Activated T-helper 17 cell treated with anti-CD3 and anti-CD28 coated beads, Interleukin-2, amount 50 U/mL, for 72 hours (primary cell): ENCODE results near the gene PLK1. TPM values are rescaled to one million over a fixed set of nuclear protein-coding genes. Genes with fewer than 3 reads are reported as not detected.

Experiments used
- ATAC-seq: fragments of 150-1000 bp; cut with Tn5 transposase; replicated peaks from 2 replicates; pipeline ENCODE4 v1.10.0; 2021; ENCODE audit warnings: mild to moderate bottlenecking, moderate library complexity
- H3K27ac Mint-ChIP-seq: one replicate; pipeline ENCODE4 v1.8.0; 2022; ENCODE audit warnings: mixed read lengths
- H3K27me3 Mint-ChIP-seq: one replicate; pipeline ENCODE4 v1.8.0; 2022; ENCODE audit warnings: mixed read lengths
- H3K36me3 Mint-ChIP-seq: one replicate; pipeline ENCODE4 v1.8.0; 2022; ENCODE audit warnings: low read depth, mild to moderate bottlenecking, mixed read lengths
- H3K4me1 Mint-ChIP-seq: one replicate; pipeline ENCODE4 v1.8.0; 2022; ENCODE audit warnings: mixed read lengths
- H3K4me3 Mint-ChIP-seq: one replicate; pipeline ENCODE4 v1.8.0; 2022; ENCODE audit warnings: mild to moderate bottlenecking, mixed read lengths
- H3K9me3 Mint-ChIP-seq: one replicate; pipeline ENCODE4 v1.8.0; 2022; ENCODE audit warnings: mixed read lengths
- total RNA-seq, 2 donors: library from RNA; stranded (reverse); gene quantifications; one replicate each; pipeline ENCODE4 v1.2.3, GENCODE V29; 2022

PLK1 gene
- total RNA-seq, 2 donors from 2014 or later, result 64.0 to 104 TPM

GRCh38 chr16:23668225-23668624, 10.5 kb upstream of the PLK1 start:
- no peaks in the 10 kb centered on the region for H3K9me3 Mint-ChIP-seq
- no peak overlapping the region for H3K4me3 Mint-ChIP-seq
- H3K27ac Mint-ChIP-seq, result no peak overlapping the region
- H3K36me3 Mint-ChIP-seq, result peaks cover 99% of the 10 kb centered on the region
- peaks cover 26% of the 10 kb centered on the region for H3K4me1 Mint-ChIP-seq
- no peaks in the 10 kb centered on the region for H3K27me3 Mint-ChIP-seq
- no peak for ATAC-seq

- no peaks in the 10 kb centered on the region for H3K9me3 Mint-ChIP-seq
- no peak for ATAC-seq
- H3K27ac Mint-ChIP-seq, result peak overlapping the region; percentile 20
- H3K4me1 Mint-ChIP-seq, result peaks cover 23% of the 10 kb centered on the region
- peaks cover 99% of the 10 kb centered on the region for H3K36me3 Mint-ChIP-seq
- no peak overlapping the region for H3K4me3 Mint-ChIP-seq
- no peaks in the 10 kb centered on the region for H3K27me3 Mint-ChIP-seq
Observed at GRCh38 chr16:23668873-23669272, 9.8 kb upstream of the PLK1 start.

GRCh38 chr16:23670137-23670776, 8.4 kb upstream of the PLK1 start:
- H3K4me1 Mint-ChIP-seq, result peaks cover 20% of the 10 kb centered on the region
- H3K27me3 Mint-ChIP-seq, result no peaks in the 10 kb centered on the region
- H3K27ac Mint-ChIP-seq, result peak overlapping the region; percentile 81
- peak; percentile 100 for ATAC-seq
- no peaks in the 10 kb centered on the region for H3K9me3 Mint-ChIP-seq
- H3K4me3 Mint-ChIP-seq, result peak overlapping the region; percentile 48
- peaks cover 98% of the 10 kb centered on the region for H3K36me3 Mint-ChIP-seq

GRCh38 chr16:23673971-23674614, 4.6 kb upstream of the PLK1 start:
- no peaks in the 10 kb centered on the region for H3K9me3 Mint-ChIP-seq
- H3K4me1 Mint-ChIP-seq, result peaks cover 15% of the 10 kb centered on the region
- ATAC-seq, result no peak
- no peak overlapping the region for H3K27ac Mint-ChIP-seq
- no peaks in the 10 kb centered on the region for H3K27me3 Mint-ChIP-seq
- peaks cover 67% of the 10 kb centered on the region for H3K36me3 Mint-ChIP-seq
- H3K4me3 Mint-ChIP-seq, result no peak overlapping the region

GRCh38 chr16:23676924-23677480, 1.7 kb upstream of the PLK1 start:
- H3K9me3 Mint-ChIP-seq, result no peaks in the 10 kb centered on the region
- no peak overlapping the region for H3K27ac Mint-ChIP-seq
- H3K4me3 Mint-ChIP-seq, result peak overlapping the region; percentile 89
- peaks cover 68% of the 10 kb centered on the region for H3K36me3 Mint-ChIP-seq
- H3K4me1 Mint-ChIP-seq, result peaks cover 5% of the 10 kb centered on the region
- H3K27me3 Mint-ChIP-seq, result no peaks in the 10 kb centered on the region
- no peak for ATAC-seq

- ATAC-seq, result peak; percentile 10
- H3K4me1 Mint-ChIP-seq, result peaks cover 5% of the 10 kb centered on the region
- H3K27me3 Mint-ChIP-seq, result no peaks in the 10 kb centered on the region
- H3K36me3 Mint-ChIP-seq, result peaks cover 69% of the 10 kb centered on the region
- peak overlapping the region; percentile 89 for H3K4me3 Mint-ChIP-seq
- H3K27ac Mint-ChIP-seq, result peak overlapping the region; percentile 78
- H3K9me3 Mint-ChIP-seq, result no peaks in the 10 kb centered on the region
Observed at GRCh38 chr16:23679274-23679985, 741 bp downstream of the PLK1 start.

GRCh38 chr16:23679986-23680336, 1.3 kb downstream of the PLK1 start:
- Mint-ChIP-seq H3K4me3 (peak overlapping the region; percentile 89), H3K9me3 (no peaks in the 10 kb centered on the region), H3K36me3 (peaks cover 69% of the 10 kb centered on the region), H3K27ac (peak overlapping the region; percentile 78), H3K27me3 (no peaks in the 10 kb centered on the region), H3K4me1 (peaks cover 5% of the 10 kb centered on the region)
- ATAC-seq, result no peak

GRCh38 chr16:23682181-23682580, 3.5 kb downstream of the PLK1 start:
- no peak for ATAC-seq
- no peak overlapping the region for H3K4me3 Mint-ChIP-seq
- no peak overlapping the region for H3K27ac Mint-ChIP-seq
- peaks cover 5% of the 10 kb centered on the region for H3K4me1 Mint-ChIP-seq
- no peaks in the 10 kb centered on the region for H3K27me3 Mint-ChIP-seq
- no peaks in the 10 kb centered on the region for H3K9me3 Mint-ChIP-seq
- H3K36me3 Mint-ChIP-seq, result peaks cover 88% of the 10 kb centered on the region

GRCh38 chr16:23683487-23683886, 4.8 kb downstream of the PLK1 start:
- no peak for ATAC-seq

GRCh38 chr16:23687034-23687808, 8.5 kb downstream of the PLK1 start:
- Mint-ChIP-seq H3K4me1 (no peaks in the 10 kb centered on the region), H3K9me3 (no peaks in the 10 kb centered on the region), H3K27me3 (no peaks in the 10 kb centered on the region), H3K4me3 (no peak overlapping the region), H3K27ac (no peak overlapping the region), H3K36me3 (peaks cover 84% of the 10 kb centered on the region)
- no peak for ATAC-seq

More at GRCh38 chr16:23683487-23683886, 4.8 kb downstream of the PLK1 start:
- Mint-ChIP-seq H3K36me3 (peaks cover 100% of the 10 kb centered on the region), H3K4me1 (peaks cover 5% of the 10 kb centered on the region), H3K4me3 (no peak overlapping the region), H3K27me3 (no peaks in the 10 kb centered on the region), H3K9me3 (no peaks in the 10 kb centered on the region), H3K27ac (no peak overlapping the region)

GRCh38 chr16:23689442-23690187, 10.9 kb downstream of the PLK1 start:
- ATAC-seq, result no peak
- Mint-ChIP-seq H3K27ac (no peak overlapping the region), H3K4me3 (no peak overlapping the region), H3K27me3 (no peaks in the 10 kb centered on the region), H3K36me3 (peaks cover 60% of the 10 kb centered on the region), H3K4me1 (no peaks in the 10 kb centered on the region), H3K9me3 (no peaks in the 10 kb centered on the region)

GRCh38 chr16:23690771-23691482, 12.2 kb downstream of the PLK1 start:
- Mint-ChIP-seq H3K4me1 (no peaks in the 10 kb centered on the region), H3K4me3 (no peak overlapping the region), H3K27me3 (no peaks in the 10 kb centered on the region), H3K36me3 (peaks cover 47% of the 10 kb centered on the region), H3K27ac (no peak overlapping the region), H3K9me3 (no peaks in the 10 kb centered on the region)
- ATAC-seq, result no peak

- Mint-ChIP-seq H3K27me3 (no peaks in the 10 kb centered on the region), H3K4me1 (no peaks in the 10 kb centered on the region), H3K4me3 (no peak overlapping the region), H3K27ac (no peak overlapping the region), H3K36me3 (peaks cover 40% of the 10 kb centered on the region), H3K9me3 (no peaks in the 10 kb centered on the region)
- no peak for ATAC-seq
Observed at GRCh38 chr16:23691483-23692189, 12.9 kb downstream of the PLK1 start.
